Mucosa of descending colon (tissue), 3 donors: ENCODE results near the gene JAK1. TPM values are rescaled to one million over a fixed set of nuclear protein-coding genes. Genes with fewer than 3 reads are reported as not detected.

Experiments
- ATAC-seq: fragments of 200-7000 bp; cut with Tn5 transposase; one replicate; pipeline ENCODE4 v1.9.1; 2020; ENCODE audit warnings: mild to moderate bottlenecking, moderate library complexity
- DNase-seq, 3 donors: peaks; one replicate each; pipeline ENCODE4 v3.0.0-alpha.2; 2020
- H3K36me3 ChIP-seq: fragments of 200-600 bp; one replicate; pipeline ENCODE4 v1.8.0; 2021; ENCODE audit warnings: low read depth, mild to moderate bottlenecking
- H3K4me1 ChIP-seq: fragments of 200-600 bp; one replicate; pipeline ENCODE4 v1.8.0; 2021; ENCODE audit warnings: low read depth, mild to moderate bottlenecking
- H3K4me3 ChIP-seq: fragments of 200-600 bp; one replicate; pipeline ENCODE4 v1.8.0; 2021; ENCODE audit warnings: mild to moderate bottlenecking
- H3K9me3 ChIP-seq: fragments of 200-600 bp; one replicate; pipeline ENCODE4 v1.8.0; 2021; ENCODE audit warnings: mild to moderate bottlenecking
- CTCF ChIP-seq: fragments of 200-600 bp; IDR thresholded peaks from one replicate; pipeline ENCODE4 v1.8.0; 2022; ENCODE audit warnings: antibody characterized with exemption, mild to moderate bottlenecking
- intact Hi-C, 2 donors: fragments of 100-400 bp; cut with DNase I in 1 of 2; cut with micrococcal nuclease in 1 of 2; formaldehyde crosslinking; loops; one replicate each; pipeline versions ENCODE4 v1.11.0 to v1.11.1; 2022; cut with DNase I, micrococcal nuclease
- total RNA-seq, 3 donors: library from RNA; stranded (reverse); fragmentation: NEBNext Ultra II Directional in 2 of 3; extraction: Animal tissue kit (Norgen Biotek cat#: 25700) in 2 of 3; gene quantifications; one replicate each; pipeline versions ENCODE4 v1.2.1 to v1.2.4, GENCODE V29; 2021 to 2023
- donor health status: DM: no; HTN: no; CAD: no; lungs with moderate emphysema.
- donor health status: DM: no; HTN: no; CAD: no.
- donor health status: DM: no; HTN: yes; CAD: no.

JAK1 gene
- total RNA-seq, 3 donors from 2014 or later: 97.1 to 132 (median 103) TPM

GRCh38 chr1:64844175-64844574 is 122.2 kb downstream of the JAK1 start:
- Histone ChIP-seq H3K4me1 (no peaks in the 10 kb centered on the region), H3K36me3 (no peaks in the 10 kb centered on the region), H3K9me3 (no peaks in the 10 kb centered on the region), H3K4me3 (no peak overlapping the region)
- DNase-seq (no peak), ATAC-seq (no peak)
- intact Hi-C loops: no loop called here
- TF ChIP-seq CTCF: no peak

GRCh38 chr1:64843675-64844074 is 122.7 kb downstream of the JAK1 start:
- intact Hi-C loops: no loop called here
- no peaks in the 10 kb centered on the region for H3K36me3 ChIP-seq

GRCh38 chr1:64842224-64842623 is 124.1 kb downstream of the JAK1 start:
- ATAC-seq: no peak
- TF ChIP-seq CTCF: no peak
- H3K9me3 ChIP-seq: no peaks in the 10 kb centered on the region
- H3K4me1 ChIP-seq: no peaks in the 10 kb centered on the region
- no peak for DNase-seq
- H3K4me3 ChIP-seq: no peak overlapping the region
- H3K36me3 ChIP-seq: no peaks in the 10 kb centered on the region
- intact Hi-C loops: no loop called here

More at GRCh38 chr1:64843675-64844074, 122.7 kb downstream of the JAK1 start:
- ATAC-seq: no peak
- DNase-seq: no peak
- no peak for TF ChIP-seq CTCF
- no peaks in the 10 kb centered on the region for H3K4me1 ChIP-seq
- H3K4me3 ChIP-seq: no peak overlapping the region
- H3K9me3 ChIP-seq: no peaks in the 10 kb centered on the region

- Histone ChIP-seq H3K4me3 (no peak overlapping the region), H3K4me1 (no peaks in the 10 kb centered on the region)
- intact Hi-C loops: no loop called here
Observed at GRCh38 chr1:64841330-64842065, 124.9 kb downstream of the JAK1 start.

GRCh38 chr1:64839732-64840405 is 126.5 kb downstream of the JAK1 start:
- H3K9me3 ChIP-seq: no peaks in the 10 kb centered on the region
- H3K36me3 ChIP-seq: peaks cover 4% of the 10 kb centered on the region
- H3K4me3 ChIP-seq: no peak overlapping the region
- ATAC-seq (no peak), DNase-seq (no peak)
- intact Hi-C loops: no loop called here
- no peak for TF ChIP-seq CTCF
- H3K4me1 ChIP-seq: no peaks in the 10 kb centered on the region

More at GRCh38 chr1:64841330-64842065, 124.9 kb downstream of the JAK1 start:
- Histone ChIP-seq H3K36me3 (no peaks in the 10 kb centered on the region), H3K9me3 (no peaks in the 10 kb centered on the region)
- ATAC-seq (no peak), DNase-seq (no peak)
- no peak for TF ChIP-seq CTCF
